Fibroblast of the conjunctiva (primary cell): ENCODE results near the gene EDARADD.
"Not testable (repeated sequence)": the region's sequence is repeated elsewhere in the genome, so short reads cannot be mapped to it uniquely, and the experiment has no call there.

Source experiments
- DNase-seq: peaks from one replicate; pipeline ENCODE4 v3.0.0-alpha.2; 2010; ENCODE audit warnings: low read depth

EDARADD gene

DNA sequence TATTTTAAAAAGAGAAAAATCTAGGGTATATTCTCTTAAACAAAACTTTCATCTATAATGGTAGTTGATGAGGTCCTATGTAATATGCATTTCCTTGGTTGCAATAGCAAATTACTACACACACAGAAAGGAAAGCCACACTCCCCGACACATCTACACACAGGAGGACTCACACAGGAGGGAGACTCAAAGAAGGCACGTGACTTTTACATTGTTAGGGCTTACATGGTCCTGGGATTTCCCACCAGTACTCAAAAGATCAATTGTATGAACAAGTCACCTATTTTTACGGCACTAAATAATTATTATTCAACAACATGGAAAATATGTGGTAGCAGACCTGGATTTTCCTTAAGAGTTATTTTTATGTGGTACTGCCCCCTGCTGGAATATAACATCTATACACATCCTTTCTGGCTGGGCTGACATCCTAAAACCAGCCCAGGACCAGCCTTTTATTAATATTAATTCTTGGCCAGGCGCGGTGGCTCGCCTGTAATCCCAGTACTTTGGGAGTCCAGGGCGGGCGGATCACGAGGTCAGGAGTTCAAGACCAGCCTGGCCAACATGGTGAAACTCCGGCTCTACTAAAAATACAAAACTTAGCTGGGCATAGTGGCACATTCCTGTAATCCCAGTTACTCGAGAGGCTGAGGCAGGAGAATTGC is 95.8 kb downstream of the EDARADD start:
- DNase-seq: peak; percentile 41

- no peak for DNase-seq
These were observed 97.5 kb downstream of the EDARADD start for GRCh38 chr1:236491469-236492136.

- DNase-seq: no peak
These were observed 98.3 kb downstream of the EDARADD start for GRCh38 chr1:236492378-236492777.

DNA sequence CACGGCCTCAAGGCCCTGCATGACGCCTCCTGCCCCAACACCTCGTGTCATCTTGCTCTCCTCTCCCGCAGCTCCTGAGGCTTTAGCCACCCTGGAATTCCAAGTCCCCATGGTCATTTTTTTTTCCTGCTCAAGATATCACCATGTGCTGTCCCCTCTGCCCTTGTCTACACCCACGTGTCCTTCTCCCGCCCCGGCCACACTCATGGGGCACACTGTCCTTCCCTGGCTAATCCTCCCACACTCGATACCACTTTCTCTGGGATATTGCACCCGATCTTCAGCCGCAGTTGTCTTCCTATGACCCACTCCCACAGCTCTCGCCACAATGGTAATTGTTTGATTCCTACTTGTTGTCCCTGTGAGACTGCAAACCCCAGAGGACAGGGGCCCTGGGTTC is 100.0 kb downstream of the EDARADD start:
- no peak for DNase-seq

DNA sequence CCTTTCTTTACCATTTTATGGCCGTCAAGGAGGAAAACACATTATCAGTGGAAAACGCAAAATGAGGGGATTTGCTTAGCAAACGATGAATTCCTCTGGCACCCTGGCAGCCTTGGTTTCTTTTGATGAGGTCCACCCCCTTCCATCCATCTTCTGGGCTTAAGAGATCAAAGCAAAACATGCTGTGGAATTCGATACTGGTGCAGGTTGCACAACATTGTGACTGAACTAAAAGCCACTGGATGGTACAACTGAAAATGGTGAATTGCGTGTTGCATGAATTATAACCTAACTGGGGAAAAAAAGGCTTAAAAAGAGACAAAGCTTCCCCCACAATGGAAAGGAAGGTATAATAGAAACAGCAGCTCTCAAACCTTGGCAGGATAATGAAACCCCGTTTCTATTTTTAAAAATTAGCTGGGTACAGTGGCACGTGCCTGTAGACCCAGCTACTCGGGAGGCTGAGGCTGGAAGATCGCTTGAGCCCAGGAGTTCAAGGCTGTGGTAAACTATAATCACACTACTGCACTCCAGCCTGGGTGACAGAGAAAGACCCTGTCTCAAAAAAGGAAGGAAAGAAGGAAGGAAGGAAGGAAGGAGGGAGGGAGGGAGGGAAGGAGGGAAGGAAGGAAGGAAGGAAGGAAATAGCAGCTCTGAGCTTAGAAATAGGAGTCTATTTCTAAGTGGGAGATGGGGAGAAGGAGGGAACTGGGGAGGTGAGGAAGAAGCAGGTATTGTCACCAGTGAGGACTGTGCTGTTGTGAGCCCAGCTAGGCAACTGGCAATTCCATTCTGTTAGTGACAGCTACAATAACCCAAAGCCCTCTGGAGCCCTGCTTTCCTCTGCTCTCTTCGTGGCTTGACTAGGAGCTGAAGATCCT is 100.7 kb downstream of the EDARADD start:
- DNase-seq: no peak

DNA sequence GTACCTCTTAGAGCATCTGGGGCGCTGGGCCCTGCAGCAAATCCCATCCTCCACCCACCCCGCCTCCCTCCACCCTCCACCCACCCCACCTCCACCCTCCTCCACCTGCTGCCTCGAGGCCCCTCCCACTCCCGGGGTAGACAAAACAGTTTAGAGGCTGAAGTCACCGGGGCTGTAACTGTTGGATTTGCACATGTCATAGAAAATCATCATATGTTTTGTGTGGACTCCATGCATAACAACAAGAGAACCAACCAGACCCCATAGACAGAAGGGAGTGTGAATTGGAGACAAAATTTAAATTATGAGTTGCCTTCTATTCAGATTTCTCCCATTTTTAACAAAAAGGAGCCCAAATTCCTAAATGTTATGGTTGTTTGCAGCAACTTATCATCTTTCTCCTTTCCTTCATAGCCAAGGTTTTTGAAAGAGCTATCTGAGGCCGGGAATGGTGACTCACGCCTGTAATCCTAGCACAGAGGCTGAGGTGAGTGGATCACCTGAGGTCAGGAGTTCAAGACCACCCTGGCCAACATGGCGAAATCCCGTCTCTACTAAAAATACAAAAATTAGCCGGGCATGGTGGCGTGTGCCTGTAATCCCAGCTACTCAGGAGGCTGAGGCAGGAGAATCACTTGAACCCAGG is 101.5 kb downstream of the EDARADD start:
- DNase-seq: no peak

DNA sequence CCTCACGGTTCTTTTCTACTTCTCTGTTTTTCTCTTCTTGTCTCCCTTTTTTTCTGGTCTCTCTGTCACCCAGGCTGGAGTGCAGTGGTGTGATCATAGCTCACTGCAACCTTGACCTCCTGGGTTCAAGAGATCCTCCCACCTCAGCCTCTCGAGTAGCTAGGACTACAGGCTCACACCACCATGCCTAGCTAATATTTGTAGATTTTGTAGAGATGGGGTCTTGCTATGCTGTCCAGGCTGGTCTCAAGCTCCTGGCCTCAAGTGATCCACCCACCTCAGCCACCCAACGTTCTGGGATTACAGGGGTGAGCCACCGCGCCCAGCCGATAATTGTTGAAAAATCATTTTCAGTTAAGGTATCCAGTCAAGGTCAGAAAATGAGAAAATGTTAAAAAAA is 103.8 kb downstream of the EDARADD start:
- DNase-seq: no peak

GRCh38 chr1:236501093-236501492 is 107.0 kb downstream of the EDARADD start:
- DNase-seq: no peak

GRCh38 chr1:236502579-236502971 is 108.5 kb downstream of the EDARADD start:
- DNase-seq: no peak

DNA sequence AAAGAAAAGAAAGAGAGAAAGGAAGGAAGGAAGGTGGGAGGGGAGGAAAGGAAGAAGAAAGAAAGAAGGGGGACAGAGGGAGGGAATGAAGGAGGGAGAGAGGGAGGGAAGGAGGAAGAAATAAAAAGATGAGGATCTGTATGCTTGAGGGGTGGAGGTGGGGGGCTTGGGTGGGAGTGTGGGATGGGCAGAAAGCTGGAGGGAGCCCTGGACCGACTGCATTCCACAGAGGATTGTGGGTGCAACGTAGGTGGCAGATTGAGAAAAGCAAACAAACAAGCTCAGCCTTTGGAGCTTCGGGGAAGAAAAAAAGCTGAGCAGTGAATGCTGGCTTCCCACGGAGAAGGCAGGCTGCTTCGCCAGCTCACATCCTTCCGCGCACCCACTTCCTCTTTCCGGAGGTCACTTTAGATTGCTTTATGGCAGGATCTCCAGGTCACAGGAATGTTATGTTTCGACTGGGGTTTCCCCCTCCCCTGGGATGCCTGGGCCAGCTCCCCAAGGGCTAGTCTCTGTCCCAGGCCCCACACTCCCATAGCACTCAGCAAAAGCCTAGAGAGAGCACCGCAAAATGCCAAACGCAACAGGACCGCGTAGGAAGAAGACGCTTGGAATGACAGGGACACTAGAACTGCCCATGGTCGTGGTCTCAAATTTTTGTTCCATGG is 109.0 kb downstream of the EDARADD start:
- no peak for DNase-seq

DNA sequence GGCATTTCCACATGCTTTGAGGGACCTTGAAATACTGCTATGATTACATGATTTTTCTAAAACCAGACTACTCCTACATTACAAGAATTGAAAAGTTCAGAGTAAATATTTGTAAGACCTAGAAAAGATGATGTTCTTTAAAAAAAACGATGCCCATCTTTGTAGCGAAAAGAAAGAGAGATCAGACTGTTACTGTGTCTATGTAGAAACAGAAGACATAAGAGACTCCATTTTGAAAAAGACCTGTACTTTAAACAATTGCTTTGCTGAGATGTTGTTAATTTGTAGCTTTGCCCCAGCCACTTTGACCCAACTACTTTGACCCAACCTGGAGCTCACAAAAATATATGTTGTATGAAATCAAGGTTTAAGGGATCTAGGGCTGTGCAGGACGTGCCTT is 110.3 kb downstream of the EDARADD start:
- not testable (repeated sequence) for DNase-seq

DNA sequence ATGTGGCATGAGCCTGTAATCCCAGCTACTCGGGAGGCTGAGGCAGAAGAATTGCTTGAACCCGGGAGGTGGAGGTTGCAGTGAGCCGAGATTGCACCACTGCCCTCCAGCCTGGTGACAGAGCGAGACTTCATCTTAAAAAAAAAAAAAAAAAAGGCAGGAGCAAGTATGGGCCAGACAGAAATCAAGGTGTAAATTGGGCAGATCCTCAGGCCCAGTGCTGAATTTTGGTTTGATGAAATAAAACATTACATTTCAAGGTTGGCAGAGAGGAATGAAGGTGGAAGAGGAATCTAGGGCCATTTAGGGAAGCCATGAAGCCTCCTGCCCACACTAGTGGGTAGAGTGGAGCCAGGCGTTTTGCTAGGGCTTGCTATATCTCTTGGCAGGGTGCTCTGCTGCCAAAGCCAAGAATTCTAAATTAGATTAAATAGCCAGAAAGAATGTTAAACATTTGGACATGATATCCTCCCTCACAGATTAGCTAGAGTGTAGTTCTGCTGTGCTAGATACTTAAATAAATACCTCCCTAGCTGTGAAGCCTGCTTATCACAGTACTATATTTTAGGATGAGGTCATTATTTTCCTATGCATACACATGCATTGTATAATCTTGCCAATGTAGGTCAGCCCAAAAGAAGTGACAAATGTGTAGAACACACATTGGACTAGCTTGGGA is 113.1 kb downstream of the EDARADD start:
- no peak for DNase-seq

DNA sequence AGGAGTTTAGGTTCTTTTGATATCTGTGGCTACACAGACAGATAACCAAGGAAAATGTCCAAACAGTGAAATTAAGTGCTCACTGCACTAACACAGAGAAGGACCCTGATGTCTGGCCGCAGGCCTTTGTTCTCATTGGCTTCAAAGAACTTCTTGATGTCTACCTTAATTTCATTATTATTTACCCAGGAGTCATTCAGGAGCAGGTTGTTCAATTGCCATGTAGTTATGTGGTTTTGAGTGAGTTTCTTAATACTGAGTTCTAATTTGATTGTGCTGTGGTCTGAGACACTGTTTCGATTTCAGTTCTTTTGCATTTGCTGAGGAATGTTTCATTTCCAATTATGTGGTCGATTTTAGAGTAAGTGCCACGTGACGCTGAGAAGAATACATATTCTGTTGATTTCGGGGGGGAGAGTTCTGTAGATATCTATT is 114.5 kb downstream of the EDARADD start:
- DNase-seq: no peak

GRCh38 chr1:236509203-236509602 is 115.1 kb downstream of the EDARADD start:
- DNase-seq: no peak

DNA sequence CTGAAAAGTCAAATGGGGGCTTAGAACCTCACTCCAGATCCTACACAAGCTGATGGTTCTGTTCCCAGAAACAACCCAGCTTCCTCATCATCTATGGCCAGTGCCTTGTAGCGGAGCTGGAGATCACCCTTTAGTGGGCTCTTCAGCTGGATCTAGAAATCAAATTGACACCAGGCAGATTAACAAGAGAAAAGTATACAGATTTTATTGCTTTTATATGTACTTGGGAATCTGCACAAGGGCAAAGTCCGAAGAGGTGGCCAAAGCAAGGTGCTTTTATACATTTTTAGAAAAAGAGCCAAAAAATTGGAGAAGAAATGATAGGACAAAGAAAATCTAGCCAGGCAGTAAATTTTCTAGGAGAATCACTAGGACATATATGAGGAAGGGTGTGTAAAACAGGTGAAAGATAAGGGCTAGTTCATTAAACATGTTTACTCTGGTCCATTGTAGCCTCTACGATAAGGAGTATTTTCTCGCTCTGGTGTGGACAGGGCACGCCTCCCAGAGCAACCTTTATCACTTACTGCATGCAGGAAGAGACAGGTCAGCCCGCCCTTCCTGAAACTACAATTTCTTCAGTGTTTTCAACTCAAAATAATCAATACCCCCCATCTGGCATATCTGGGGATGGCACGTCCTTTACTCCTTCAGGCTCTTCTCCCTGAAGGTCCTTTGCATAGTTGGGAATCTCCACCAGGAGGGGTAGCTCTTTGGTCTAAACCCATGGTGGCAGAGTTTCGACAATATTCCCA is 115.7 kb downstream of the EDARADD start:
- no peak for DNase-seq

GRCh38 chr1:236511735-236512418 is 117.8 kb downstream of the EDARADD start:
- no peak for DNase-seq

DNA sequence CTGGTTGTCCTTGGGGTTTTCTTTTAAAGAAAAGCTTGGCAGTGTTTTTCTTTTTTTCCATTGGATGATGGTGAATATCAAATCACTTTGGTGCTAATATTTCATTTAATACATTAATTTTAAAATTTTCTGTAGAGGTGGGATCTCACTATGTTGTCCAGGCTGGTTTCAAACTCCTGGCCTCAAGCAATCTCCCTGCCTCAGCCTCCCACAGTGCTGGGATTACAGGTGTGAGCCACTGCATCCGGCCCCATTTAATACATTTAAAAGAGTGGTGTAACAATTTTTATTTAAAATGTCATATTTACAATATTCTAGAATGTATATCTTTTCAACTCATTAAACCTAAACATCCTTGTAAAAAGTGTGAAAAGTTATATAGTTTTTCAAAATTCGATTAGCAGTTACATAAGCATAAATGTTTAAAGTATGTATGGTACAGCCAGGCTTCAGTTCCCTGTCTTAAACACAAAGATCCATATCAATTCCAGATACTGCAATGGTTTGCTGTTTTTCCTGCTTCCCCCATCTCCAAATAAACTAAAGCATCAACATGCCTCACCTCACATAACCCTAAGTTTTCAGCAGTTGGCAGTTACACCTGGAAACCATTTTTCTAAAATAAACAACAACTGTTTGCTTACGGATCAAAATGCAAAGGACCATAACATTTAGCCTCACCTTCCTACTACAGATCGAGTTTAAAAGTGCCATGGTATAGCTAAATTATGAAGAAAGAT is 120.8 kb downstream of the EDARADD start:
- DNase-seq: no peak

DNA sequence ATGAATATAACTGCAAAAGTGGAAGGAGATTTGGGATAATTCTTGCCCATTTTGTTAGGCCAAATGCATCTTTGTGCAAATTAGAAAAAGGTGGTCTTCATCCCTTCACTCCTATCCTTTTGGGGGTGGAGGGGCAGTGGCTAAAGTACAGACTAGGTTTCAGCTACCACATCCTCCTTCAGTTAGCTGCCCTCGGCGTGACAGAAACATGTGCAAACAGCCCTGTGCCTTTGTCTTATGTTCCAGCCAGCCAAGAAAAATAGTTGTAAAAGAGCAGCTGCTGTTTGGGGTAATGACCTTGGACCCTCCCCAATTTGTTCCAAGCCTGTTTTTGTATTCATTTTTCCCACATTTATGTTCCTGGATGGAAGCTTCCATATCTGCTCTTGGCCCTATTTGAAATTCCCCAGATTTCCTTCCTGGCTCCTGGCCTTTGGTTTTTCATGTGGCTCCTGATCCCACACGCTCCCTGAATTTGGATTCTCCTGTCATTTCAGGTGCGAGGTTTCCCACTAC is 121.4 kb downstream of the EDARADD start:
- no peak for DNase-seq
